ENCODE measurements around the gene SCRN1.

DNA sequence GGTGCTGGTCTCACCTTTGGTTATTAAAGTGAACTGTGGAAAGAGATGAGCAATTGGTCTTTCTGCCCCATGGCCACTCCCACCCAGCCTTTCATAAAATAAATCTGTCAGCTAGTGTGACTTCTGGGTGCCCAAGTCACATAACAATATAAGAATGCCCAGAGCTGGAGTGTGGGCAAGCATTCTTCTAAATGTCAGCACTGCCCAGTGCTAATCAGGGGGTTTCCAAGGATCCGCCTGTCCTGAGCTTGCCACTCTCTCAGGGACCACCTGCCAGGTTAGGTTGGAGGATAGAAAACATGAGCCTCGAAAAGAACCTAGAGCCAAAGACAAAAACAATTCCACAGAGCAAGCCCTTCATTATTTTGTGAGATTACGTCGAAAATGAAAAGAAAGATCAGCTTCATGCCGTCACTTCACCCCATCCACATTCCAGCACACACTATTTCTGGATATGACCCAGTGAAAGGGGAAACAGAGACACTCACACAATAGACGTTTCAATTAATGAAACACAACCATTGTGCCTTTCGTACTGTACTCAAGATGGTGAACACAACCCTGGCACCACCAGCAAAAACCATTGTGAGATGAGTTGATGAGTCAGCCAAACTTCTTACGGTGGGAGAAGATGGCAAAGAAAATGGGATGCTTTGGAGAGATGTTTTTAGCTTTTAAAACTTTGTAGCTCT lies 30.8 kb downstream of the SCRN1 start:
- TF ChIP-seq, protein P1, sequence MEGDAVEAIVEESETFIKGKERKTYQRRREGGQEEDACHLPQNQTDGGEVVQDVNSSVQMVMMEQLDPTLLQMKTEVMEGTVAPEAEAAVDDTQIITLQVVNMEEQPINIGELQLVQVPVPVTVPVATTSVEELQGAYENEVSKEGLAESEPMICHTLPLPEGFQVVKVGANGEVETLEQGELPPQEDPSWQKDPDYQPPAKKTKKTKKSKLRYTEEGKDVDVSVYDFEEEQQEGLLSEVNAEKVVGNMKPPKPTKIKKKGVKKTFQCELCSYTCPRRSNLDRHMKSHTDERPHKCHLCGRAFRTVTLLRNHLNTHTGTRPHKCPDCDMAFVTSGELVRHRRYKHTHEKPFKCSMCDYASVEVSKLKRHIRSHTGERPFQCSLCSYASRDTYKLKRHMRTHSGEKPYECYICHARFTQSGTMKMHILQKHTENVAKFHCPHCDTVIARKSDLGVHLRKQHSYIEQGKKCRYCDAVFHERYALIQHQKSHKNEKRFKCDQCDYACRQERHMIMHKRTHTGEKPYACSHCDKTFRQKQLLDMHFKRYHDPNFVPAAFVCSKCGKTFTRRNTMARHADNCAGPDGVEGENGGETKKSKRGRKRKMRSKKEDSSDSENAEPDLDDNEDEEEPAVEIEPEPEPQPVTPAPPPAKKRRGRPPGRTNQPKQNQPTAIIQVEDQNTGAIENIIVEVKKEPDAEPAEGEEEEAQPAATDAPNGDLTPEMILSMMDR (conservative IDR thresholded peaks at IDR 0.05; ENCODE audit: low read depth, low read length), result no peak
- TF ChIP-seq EZH2 (IDR thresholded peaks at IDR 0.05; ENCODE audit: low read length, unreplicated experiment) (no peak), EZH2phosphoT487 (IDR thresholded peaks at IDR 0.05; ENCODE audit: borderline replicate concordance, low read length) (no peak)
